Sigmoid colon (tissue), 7 donors: ENCODE measurements around the gene PLXNB2. TPM values are rescaled to one million over a fixed set of nuclear protein-coding genes. Genes with fewer than 3 reads are reported as not detected.

Source experiments
- DNase-seq: peaks from one replicate; pipeline ENCODE4 v3.0.0-alpha.2; 2019
- H3K27ac ChIP-seq, 4 donors: fragments of 200-600 bp; sonication (generic); one replicate each; pipeline ENCODE4 v1.5.1; 2016 to 2019; ENCODE audit warnings: mild to moderate bottlenecking in 1 of 4
- H3K27me3 ChIP-seq, 3 donors: fragments of 200-600 bp; sonication (generic); one replicate each; pipeline ENCODE4 v1.5.1; 2019; ENCODE audit warnings: mild to moderate bottlenecking in 1 of 3
- H3K36me3 ChIP-seq, 4 donors: fragments of 200-600 bp; sonication (generic); one replicate each; pipeline ENCODE4 v1.5.1; 2016 to 2019
- H3K4me1 ChIP-seq, 4 donors: fragments of 200-600 bp; sonication (generic); one replicate each; pipeline ENCODE4 v1.5.1; 2017 to 2019
- H3K4me3 ChIP-seq, 4 donors: fragments of 200-600 bp; sonication (generic); one replicate each; pipeline ENCODE4 v1.5.1; 2017 to 2019; ENCODE audit warnings: mild to moderate bottlenecking in 2 of 4, moderate library complexity in 1 of 4
- H3K9me3 ChIP-seq, 4 donors: fragments of 200-600 bp in 3 of 4; sonication (generic) in 3 of 4; one replicate each; pipeline versions ENCODE4 v1.5.1 to v1.6.1; 2013 to 2019
- CTCF ChIP-seq, 4 experiments: fragments of 450-650 bp in 3 of 4; fragments of 200-600 bp in 1 of 4; IDR thresholded peaks; one replicate each; pipeline ENCODE4 v1.5.1; 2016 to 2019; ENCODE audit warnings: antibody characterized with exemption in 4 of 4, mild to moderate bottlenecking in 3 of 4, moderate library complexity in 2 of 4
- EP300 ChIP-seq, 4 donors: sonication (generic); formaldehyde crosslinking; IDR thresholded peaks; one replicate each; pipeline ENCODE4 v1.6.1; 2017; ENCODE audit warnings: antibody characterized with exemption in 4 of 4
- POLR2A ChIP-seq, 2 donors: fragments of 450-650 bp; IDR thresholded peaks; one replicate each; pipeline ENCODE4 v1.6.1; 2016; ENCODE audit warnings: antibody characterized with exemption in 2 of 2, mild to moderate bottlenecking in 2 of 2, moderate library complexity in 2 of 2
- POLR2AphosphoS5 ChIP-seq, 4 donors: sonication (generic); formaldehyde crosslinking; IDR thresholded peaks; one replicate each; pipeline ENCODE4 v1.6.1; 2017; ENCODE audit warnings: antibody characterized with exemption in 4 of 4
- WGBS, 2 donors: extraction: QIAGEN DNeasy Blood & Tissue Kit; methylation state at CpG; one replicate each; pipeline ENCODE4 v1.1.7; 2013; 5-methylcytosine and 5-hydroxymethylcytosine counted together
- intact Hi-C: fragments of 100-400 bp; cut with DNase I; formaldehyde crosslinking; loops from one replicate; pipeline ENCODE4 v1.15.1; 2023
- polyA plus RNA-seq, 3 donors: library from polyadenylated mRNA; stranded (reverse); fragments of 200-250 nt; gene quantifications; one replicate each; pipeline ENCODE4 v1.2.3, GENCODE V29; 2013
- total RNA-seq, 4 donors: library from RNA; depleted of rRNA; stranded (reverse); fragments of >200 nt; gene quantifications; one replicate each; pipeline ENCODE4 v1.1.0, GENCODE V29; 2016
- donor health status: healthy with polysubstance abuse.
- donor health status: Bipolar disorder and iron deficiency.
- donor health status: healthy.

The PLXNB2 gene
- total and polyA plus RNA-seq, 7 donors = 18.6 to 150 (median 67.5) TPM

- H3K27ac ChIP-seq = peak overlapping the region in 3 of 4 donors; percentile 39 to 52 (median 49)
- WGBS, 2 donors = 1% methylated on average over 92 of the region's 92 CpGs
- DNase-seq = no peak
- H3K4me3 ChIP-seq = peak overlapping the region; percentile 19 to 53 (median 44)
- no peak for TF ChIP-seq EP300 (IDR thresholded peaks at IDR 0.05)
- no peak for TF ChIP-seq POLR2AphosphoS5 (IDR thresholded peaks at IDR 0.05)
- TF ChIP-seq POLR2A (IDR thresholded peaks at IDR 0.05) = no peak
- no peak for TF ChIP-seq CTCF (IDR thresholded peaks at IDR 0.05)
- H3K9me3 ChIP-seq = no peaks in the 10 kb centered on the region
- H3K4me1 ChIP-seq = peaks cover 0 to 20% (median 18%) of the 10 kb centered on the region in 4 donors
- intact Hi-C loops = no loop called here
- no peaks in the 10 kb centered on the region for H3K36me3 ChIP-seq
- peaks cover 17 to 74% (median 46%) of the 10 kb centered on the region in 3 donors for H3K27me3 ChIP-seq
Observed at GRCh38 chr22:50260801-50261614, 46.4 kb downstream of the PLXNB2 start.

GRCh38 chr22:50260434-50260800 lies 47.0 kb downstream of the PLXNB2 start:
- Histone ChIP-seq H3K4me3 (peak overlapping the region in 3 of 4 donors; percentile 38 to 53 (median 50)), H3K4me1 (peaks cover 0 to 20% (median 18%) of the 10 kb centered on the region in 4 donors)
- intact Hi-C loops = no loop called here

GRCh38 chr22:50259302-50259701 lies 48.1 kb downstream of the PLXNB2 start:
- Histone ChIP-seq H3K4me1 (peaks cover 0 to 20% (median 18%) of the 10 kb centered on the region in 4 donors), H3K9me3 (no peaks in the 10 kb centered on the region), H3K27me3 (peaks cover 17 to 74% (median 46%) of the 10 kb centered on the region in 3 donors), H3K4me3 (no peak overlapping the region), H3K27ac (no peak overlapping the region), H3K36me3 (no peaks in the 10 kb centered on the region)
- TF ChIP-seq POLR2AphosphoS5 (IDR thresholded peaks at IDR 0.05) (no peak), POLR2A (IDR thresholded peaks at IDR 0.05) (no peak), CTCF (IDR thresholded peaks at IDR 0.05) (no peak), EP300 (IDR thresholded peaks at IDR 0.05) (no peak)
- WGBS, 2 donors = 82 to 94% methylated on average over 15 of the region's 15 CpGs
- DNase-seq = no peak
- intact Hi-C loops = no loop called here

More at GRCh38 chr22:50260434-50260800, 47.0 kb downstream of the PLXNB2 start:
- no peaks in the 10 kb centered on the region for H3K9me3 ChIP-seq
- peaks cover 17 to 74% (median 46%) of the 10 kb centered on the region in 3 donors for H3K27me3 ChIP-seq
- WGBS, 2 donors = 11 to 31% methylated on average over 11 of the region's 11 CpGs
- TF ChIP-seq CTCF (IDR thresholded peaks at IDR 0.05) (no peak), POLR2AphosphoS5 (IDR thresholded peaks at IDR 0.05) (no peak)
- H3K27ac ChIP-seq = peak overlapping the region in 2 of 4 donors; percentile 39 to 52
- no peaks in the 10 kb centered on the region for H3K36me3 ChIP-seq
- no peak for DNase-seq

GRCh38 chr22:50258361-50259292 lies 48.8 kb downstream of the PLXNB2 start:
- H3K27ac ChIP-seq = no peak overlapping the region
- H3K27me3 ChIP-seq = peaks cover 17 to 70% (median 45%) of the 10 kb centered on the region in 3 donors
- no peaks in the 10 kb centered on the region for H3K9me3 ChIP-seq
- H3K4me3 ChIP-seq = no peak overlapping the region
- TF ChIP-seq POLR2A (IDR thresholded peaks at IDR 0.05) (no peak), EP300 (IDR thresholded peaks at IDR 0.05) (no peak), CTCF (IDR thresholded peaks at IDR 0.05) (no peak), POLR2AphosphoS5 (IDR thresholded peaks at IDR 0.05) (no peak)
- H3K36me3 ChIP-seq = no peaks in the 10 kb centered on the region
- intact Hi-C loops = no loop called here
- H3K4me1 ChIP-seq = peaks cover 0 to 20% (median 18%) of the 10 kb centered on the region in 4 donors
- no peak for DNase-seq
- WGBS, 2 donors = 56 to 87% methylated on average over 24 of the region's 24 CpGs
